Gastroesophageal sphincter (tissue), 4 donors: Measurements from ENCODE around the gene DOK7. TPM values are rescaled to one million over a fixed set of nuclear protein-coding genes. Genes with fewer than 3 reads are reported as not detected.

Experiments
- ATAC-seq: fragments of 150-250 bp; one replicate; pipeline ENCODE4 v1.9.1; 2016; ENCODE audit warnings: mild to moderate bottlenecking, moderate library complexity
- H3K27ac ChIP-seq, 4 donors: fragments of 200-600 bp; sonication (generic) in 3 of 4; 1 replicate in 3 of 4; 2 replicates in 1 of 4; pipeline ENCODE4 v1.5.1; 2016 to 2019
- H3K27me3 ChIP-seq: fragments of 200-600 bp; sonication (generic); one replicate; pipeline ENCODE4 v1.5.1; 2019
- H3K36me3 ChIP-seq, 2 donors: fragments of 200-600 bp; sonication (generic); one replicate each; pipeline ENCODE4 v1.5.1; 2019; ENCODE audit warnings: control low read depth in 1 of 2
- H3K4me1 ChIP-seq, 3 donors: fragments of 200-600 bp; sonication (generic); 1 replicate in 2 of 3; 2 replicates in 1 of 3; pipeline ENCODE4 v1.5.1; 2016 to 2019; ENCODE audit warnings: control low read depth in 2 of 3
- H3K4me3 ChIP-seq, 2 donors: fragments of 200-600 bp; sonication (generic); one replicate each; pipeline ENCODE4 v1.5.1; 2019; ENCODE audit warnings: mild to moderate bottlenecking in 1 of 2, moderate library complexity in 1 of 2
- H3K9me3 ChIP-seq, 3 donors: fragments of 200-600 bp; sonication (generic); one replicate each; pipeline ENCODE4 v1.5.1; 2017 to 2019; ENCODE audit warnings: control low read depth in 2 of 3
- CTCF ChIP-seq, 4 experiments: fragments of 200-600 bp in 2 of 4; fragments of 450-650 bp in 2 of 4; sonication (generic) in 1 of 4; IDR thresholded peaks; one replicate each; pipeline ENCODE4 v1.5.1; 2017 to 2019; ENCODE audit warnings: antibody characterized with exemption in 4 of 4, mild to moderate bottlenecking in 2 of 4, moderate library complexity in 2 of 4
- EP300 ChIP-seq: sonication (generic); formaldehyde crosslinking; IDR thresholded peaks from one replicate; pipeline ENCODE4 v1.6.1; 2017; ENCODE audit warnings: antibody characterized with exemption, mild to moderate bottlenecking
- POLR2A ChIP-seq, 2 donors: fragments of 450-650 bp; IDR thresholded peaks; one replicate each; pipeline ENCODE4 v1.6.1; 2017; ENCODE audit warnings: antibody characterized with exemption in 2 of 2, mild to moderate bottlenecking in 2 of 2, moderate library complexity in 1 of 2
- POLR2AphosphoS5 ChIP-seq: sonication (generic); formaldehyde crosslinking; IDR thresholded peaks from one replicate; pipeline ENCODE4 v1.6.1; 2017; ENCODE audit warnings: antibody characterized with exemption
- WGBS, 2 donors: methylation state at CpG; one replicate each; pipeline ENCODE4 v1.1.5; 2018; ENCODE audit warnings: low coverage in 1 of 2; 5-methylcytosine and 5-hydroxymethylcytosine counted together
- total RNA-seq, 4 donors: library from RNA; depleted of rRNA; stranded (reverse); fragments of >200 nt; gene quantifications; one replicate each; pipeline ENCODE4 v1.1.0, GENCODE V29; 2016

Gene DOK7
- total RNA-seq, 4 donors from 2014 or later = 0.32 to 5.3 (median 2.8) TPM

DNA sequence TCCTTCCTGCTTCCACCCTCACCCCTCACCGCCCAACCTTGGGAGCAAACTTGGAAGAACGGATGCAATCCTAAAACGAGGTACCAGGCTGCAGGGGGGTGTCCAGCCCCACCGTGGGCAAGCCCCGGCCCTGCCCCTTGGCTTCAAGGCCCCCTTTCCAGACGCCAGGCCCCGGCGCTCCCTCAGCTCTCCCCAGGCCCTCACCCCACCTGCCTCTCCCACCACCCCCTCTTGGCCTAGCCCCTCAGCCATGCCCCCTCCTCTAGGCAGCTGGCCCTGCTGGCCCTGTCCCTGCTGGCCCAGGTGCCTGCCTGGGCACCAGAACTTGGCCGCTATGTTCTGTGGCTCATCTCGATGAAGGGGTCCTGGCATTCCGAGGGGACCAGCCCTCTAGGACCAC, 35.3 kb downstream of the DOK7 start:
- no peak overlapping the region for H3K27ac ChIP-seq
- no peaks in the 10 kb centered on the region for H3K9me3 ChIP-seq
- no peaks in the 10 kb centered on the region for H3K4me1 ChIP-seq
- TF ChIP-seq POLR2A (IDR thresholded peaks at IDR 0.05) (no peak), EP300 (no peak), CTCF (IDR thresholded peaks at IDR 0.05) (no peak), POLR2AphosphoS5 (no peak)
- peaks cover 0 to 42% of the 10 kb centered on the region in 2 donors for H3K36me3 ChIP-seq
- 59 to 79% methylated on average over 4 of the region's 11 CpGs for WGBS, 2 donors
- peaks cover 31% of the 10 kb centered on the region for H3K27me3 ChIP-seq
- H3K4me3 ChIP-seq = no peak overlapping the region
- no peak for ATAC-seq

- no peaks in the 10 kb centered on the region for H3K9me3 ChIP-seq
- peaks cover 0 to 46% of the 10 kb centered on the region in 2 donors for H3K36me3 ChIP-seq
- peaks cover 25% of the 10 kb centered on the region for H3K27me3 ChIP-seq
- TF ChIP-seq CTCF (IDR thresholded peaks at IDR 0.05) (no peak), POLR2A (IDR thresholded peaks at IDR 0.05) (no peak), POLR2AphosphoS5 (no peak), EP300 (no peak)
- no peak overlapping the region for H3K4me3 ChIP-seq
- WGBS, 2 donors = no CpG with 5 or more reads among the region's 20 CpGs
- H3K4me1 ChIP-seq = no peaks in the 10 kb centered on the region
- no peak for ATAC-seq
- no peak overlapping the region for H3K27ac ChIP-seq
Observed at GRCh38 chr4:3498901-3499510, 35.9 kb downstream of the DOK7 start.

GRCh38 chr4:3499710-3500109, 36.6 kb downstream of the DOK7 start:
- Histone ChIP-seq H3K36me3 (peaks cover 0 to 53% of the 10 kb centered on the region in 2 donors), H3K4me1 (no peaks in the 10 kb centered on the region), H3K9me3 (no peaks in the 10 kb centered on the region), H3K27me3 (peaks cover 18% of the 10 kb centered on the region), H3K4me3 (no peak overlapping the region), H3K27ac (no peak overlapping the region)
- TF ChIP-seq EP300 (no peak), POLR2A (IDR thresholded peaks at IDR 0.05) (no peak), POLR2AphosphoS5 (no peak), CTCF (IDR thresholded peaks at IDR 0.05) (no peak)
- 93 to 100% methylated on average over 1 to 3 of the region's 12 CpGs for WGBS, 2 donors
- no peak for ATAC-seq

GRCh38 chr4:3500111-3500510, 37.0 kb downstream of the DOK7 start:
- no peak for TF ChIP-seq EP300
- TF ChIP-seq POLR2AphosphoS5 = no peak
- TF ChIP-seq CTCF (IDR thresholded peaks at IDR 0.05) = no peak
- no peak for TF ChIP-seq POLR2A (IDR thresholded peaks at IDR 0.05)
- no peaks in the 10 kb centered on the region for H3K4me1 ChIP-seq
- H3K4me3 ChIP-seq = no peak overlapping the region
- peaks cover 14% of the 10 kb centered on the region for H3K27me3 ChIP-seq
- H3K36me3 ChIP-seq = peaks cover 0 to 57% of the 10 kb centered on the region in 2 donors
- 100% methylated on average over 2 of the region's 17 CpGs; no CpG with 5 or more reads in 1 of the 2 donors for WGBS, 2 donors
- no peaks in the 10 kb centered on the region for H3K9me3 ChIP-seq
- no peak for ATAC-seq
- no peak overlapping the region for H3K27ac ChIP-seq

DNA sequence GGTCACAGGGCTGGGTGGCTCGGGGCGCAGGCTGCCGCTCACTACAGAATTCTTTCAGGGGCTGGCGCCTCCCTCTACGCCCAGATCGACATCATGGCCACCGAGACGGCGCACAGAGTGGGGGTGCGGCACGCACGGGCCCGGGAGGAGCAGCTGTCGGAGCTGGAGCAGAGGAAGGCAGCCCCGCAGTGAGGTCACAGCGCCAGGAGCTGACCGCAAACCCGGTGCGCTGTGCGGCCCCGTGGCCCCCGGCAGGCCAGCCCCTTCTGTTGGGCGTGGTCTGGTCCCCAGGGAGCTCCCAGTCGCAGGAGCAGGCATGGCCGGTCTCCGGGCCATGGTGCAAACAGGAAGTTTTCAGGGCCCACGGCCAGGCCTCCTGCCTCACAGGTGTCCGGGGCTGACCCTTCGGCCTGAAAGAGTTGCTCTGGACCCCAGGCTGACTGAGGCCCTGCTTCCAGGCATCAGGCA, 37.6 kb downstream of the DOK7 start:
- Histone ChIP-seq H3K27me3 (peaks cover 9% of the 10 kb centered on the region), H3K27ac (no peak overlapping the region), H3K4me1 (no peaks in the 10 kb centered on the region), H3K36me3 (peaks cover 0 to 62% of the 10 kb centered on the region in 2 donors), H3K9me3 (no peaks in the 10 kb centered on the region), H3K4me3 (no peak overlapping the region)
- peak; percentile 18 for ATAC-seq
- TF ChIP-seq EP300 (no peak), CTCF (IDR thresholded peaks at IDR 0.05) (no peak), POLR2AphosphoS5 (no peak), POLR2A (IDR thresholded peaks at IDR 0.05) (no peak)
- WGBS, 2 donors = 30% methylated on average over 2 of the region's 29 CpGs; no CpG with 5 or more reads in 1 of the 2 donors
